Osteoblast (primary cell): ENCODE measurements around the gene DGKB. TPM values are rescaled to one million over a fixed set of nuclear protein-coding genes. Genes with fewer than 3 reads are reported as not detected.

Experiments
- DNase-seq: peaks from one replicate; pipeline ENCODE4 v3.0.0; 2011; ENCODE audit warnings: low spot score, mixed read lengths; ENCODE audit not compliant: insufficient read length; ENCODE audit errors: missing footprints
- H2AFZ ChIP-seq: 2 replicates; pipeline ENCODE4 v1.6.0; 2011; ENCODE audit warnings: mild to moderate bottlenecking, low read length
- H3K27ac ChIP-seq: 2 replicates; pipeline ENCODE4 v1.5.1; 2011; ENCODE audit warnings: mild to moderate bottlenecking, low read depth, low read length, moderate library complexity
- H3K27me3 ChIP-seq: 2 replicates; pipeline ENCODE4 v1.6.0; 2012; ENCODE audit warnings: mild to moderate bottlenecking, control low read depth, inconsistent platforms, low read length, moderate library complexity; ENCODE audit not compliant: insufficient read depth
- H3K36me3 ChIP-seq: 2 replicates; pipeline ENCODE4 v1.5.1; 2011; ENCODE audit warnings: mild to moderate bottlenecking, low read length, control low read depth, moderate library complexity; ENCODE audit not compliant: insufficient read depth
- H3K4me1 ChIP-seq: 2 replicates; pipeline ENCODE4 v1.5.1; 2011; ENCODE audit warnings: mild to moderate bottlenecking, low read length, control low read depth, moderate library complexity; ENCODE audit not compliant: insufficient read depth
- H3K4me2 ChIP-seq: 2 replicates; pipeline ENCODE4 v1.6.0; 2011; ENCODE audit warnings: mild to moderate bottlenecking, low read length; ENCODE audit not compliant: insufficient read depth
- H3K4me3 ChIP-seq: fragments of 200-600 bp; sonication (generic); 3 replicates; pipeline ENCODE4 v1.5.1; 2012; ENCODE audit warnings: mild to moderate bottlenecking, low read length, inconsistent platforms; ENCODE audit not compliant: insufficient read depth
- H3K79me2 ChIP-seq: 2 replicates; pipeline ENCODE4 v1.6.0; 2012; ENCODE audit warnings: mild to moderate bottlenecking, low read length, control low read depth, inconsistent platforms; ENCODE audit not compliant: insufficient read depth
- H3K9me3 ChIP-seq: 2 replicates; pipeline ENCODE4 v1.5.1; 2011; ENCODE audit warnings: low read depth, low read length, control low read depth
- H4K20me1 ChIP-seq: 2 replicates; pipeline ENCODE4 v1.6.0; 2012; ENCODE audit warnings: mild to moderate bottlenecking, low read length, control low read depth; ENCODE audit not compliant: insufficient read depth
- CTCF ChIP-seq: IDR thresholded peaks from 2 replicates; pipeline ENCODE4 v1.5.1; 2011; ENCODE audit warnings: mild to moderate bottlenecking, low read depth, low read length, moderate library complexity; ENCODE audit errors: extremely low read depth
- total RNA-seq: library from RNA; depleted of rRNA; stranded (reverse); fragments of >200 nt; gene quantifications from 2 replicates; pipeline ENCODE4 v1.2.3, GENCODE V29; 2012

The DGKB gene
- total RNA-seq, 1 donor, result 1.1 TPM

- no peaks in the 10 kb centered on the region for H3K79me2 ChIP-seq
- no peak overlapping the region for H3K4me3 ChIP-seq
- TF ChIP-seq CTCF, result no peak
- no peak overlapping the region for H3K27ac ChIP-seq
- H3K4me2 ChIP-seq, result no peak overlapping the region
- H3K4me1 ChIP-seq, result no peaks in the 10 kb centered on the region
- no peaks in the 10 kb centered on the region for H3K9me3 ChIP-seq
- H4K20me1 ChIP-seq, result no peaks in the 10 kb centered on the region
- no peak for DNase-seq
- no peak overlapping the region for H2AFZ ChIP-seq
- H3K27me3 ChIP-seq, result no peaks in the 10 kb centered on the region
- no peaks in the 10 kb centered on the region for H3K36me3 ChIP-seq
These were observed 495.1 kb downstream of the DGKB start for GRCh38 chr7:14407246-14408015.

GRCh38 chr7:14403587-14403986 lies 499.0 kb downstream of the DGKB start:
- DNase-seq, result no peak
- Histone ChIP-seq H3K9me3 (no peaks in the 10 kb centered on the region), H3K27ac (no peak overlapping the region), H3K27me3 (no peaks in the 10 kb centered on the region), H3K79me2 (no peaks in the 10 kb centered on the region), H3K4me1 (no peaks in the 10 kb centered on the region), H3K4me3 (no peak overlapping the region), H3K36me3 (no peaks in the 10 kb centered on the region), H3K4me2 (no peak overlapping the region), H2AFZ (no peak overlapping the region), H4K20me1 (no peaks in the 10 kb centered on the region)
- no peak for TF ChIP-seq CTCF

- Histone ChIP-seq H4K20me1 (no peaks in the 10 kb centered on the region), H3K4me3 (no peak overlapping the region), H2AFZ (no peak overlapping the region), H3K4me2 (no peak overlapping the region), H3K9me3 (no peaks in the 10 kb centered on the region), H3K4me1 (no peaks in the 10 kb centered on the region), H3K27ac (no peak overlapping the region), H3K36me3 (no peaks in the 10 kb centered on the region), H3K27me3 (no peaks in the 10 kb centered on the region), H3K79me2 (no peaks in the 10 kb centered on the region)
- TF ChIP-seq CTCF, result no peak
- no peak for DNase-seq
These were observed 502.3 kb downstream of the DGKB start for GRCh38 chr7:14400271-14400670.

GRCh38 chr7:14398526-14398925 lies 504.0 kb downstream of the DGKB start:
- H3K4me2 ChIP-seq, result no peak overlapping the region
- H3K27me3 ChIP-seq, result no peaks in the 10 kb centered on the region
- H3K9me3 ChIP-seq, result no peaks in the 10 kb centered on the region
- H3K4me3 ChIP-seq, result no peak overlapping the region
- no peak for DNase-seq
- no peak overlapping the region for H2AFZ ChIP-seq
- no peaks in the 10 kb centered on the region for H3K79me2 ChIP-seq
- no peak for TF ChIP-seq CTCF
- no peaks in the 10 kb centered on the region for H3K4me1 ChIP-seq
- no peaks in the 10 kb centered on the region for H4K20me1 ChIP-seq
- no peaks in the 10 kb centered on the region for H3K36me3 ChIP-seq
- no peak overlapping the region for H3K27ac ChIP-seq
